Panc1 (cell line): ENCODE measurements around the gene CLCN2. TPM values are rescaled to one million over a fixed set of nuclear protein-coding genes. Genes with fewer than 3 reads are reported as not detected.

Experiments
- ATAC-seq: fragments of 200-7000 bp; cut with Tn5 transposase; 2 replicates; pipeline ENCODE4 v1.9.1; 2020; ENCODE audit warnings: mild to moderate bottlenecking, moderate library complexity
- BruUV-seq: library from RNA; stranded (reverse); fragments of 400-500 nt; replicated peaks from 2 replicates; lab custom pipeline; 2021; lab: Mats Ljungman, UMichigan
- CTCF ChIA-PET: fragments of 300-600 bp; sonication (Branson Sonifier 250); formaldehyde crosslinking; loops from one replicate; lab custom pipeline; 2022; ENCODE audit warnings: antibody characterized with exemption; lab: Charles Lee
- POLR2A ChIA-PET: fragments of 300-600 bp; sonication (Branson Sonifier 250); formaldehyde crosslinking; loops from one replicate; lab custom pipeline; 2022; ENCODE audit warnings: antibody characterized with exemption; lab: Charles Lee
- DNase-seq: peaks from one replicate; pipeline ENCODE4 v3.0.0-alpha.2; 2010; ENCODE audit warnings: low read depth, low spot score
- H3K27ac ChIP-seq: 2 replicates; pipeline ENCODE4 v1.5.1; 2011; ENCODE audit warnings: mild to moderate bottlenecking, low read length, inconsistent platforms
- H3K27me3 ChIP-seq: fragments of 200-500 bp; sonication (Bioruptor generic); 2 replicates; pipeline ENCODE4 v1.6.0; 2014; ENCODE audit warnings: low read length, inconsistent platforms; ENCODE audit not compliant: control insufficient read depth, insufficient read depth
- H3K36me3 ChIP-seq: fragments of 200-500 bp; sonication (Bioruptor generic); 2 replicates; pipeline ENCODE4 v1.5.1; 2014; ENCODE audit warnings: inconsistent platforms, mild to moderate bottlenecking, low read length, moderate library complexity; ENCODE audit not compliant: control insufficient read depth, insufficient read depth
- H3K4me1 ChIP-seq: 2 replicates; pipeline ENCODE4 v1.5.1; 2011; ENCODE audit warnings: inconsistent platforms, mild to moderate bottlenecking, low read length, moderate library complexity; ENCODE audit not compliant: control insufficient read depth, insufficient read depth
- H3K4me3 ChIP-seq, 2 experiments: 2 replicates each; pipeline ENCODE4 v1.5.1; 2011 to 2012; ENCODE audit warnings: low read depth in 2 of 2, low read length in 2 of 2, mild to moderate bottlenecking in 2 of 2, inconsistent platforms in 1 of 2, moderate library complexity in 1 of 2
- H3K9me3 ChIP-seq: fragments of 200-500 bp; sonication (Bioruptor generic); 2 replicates; pipeline ENCODE4 v1.5.1; 2014; ENCODE audit warnings: low read depth, mild to moderate bottlenecking, inconsistent platforms, low read length, moderate library complexity; ENCODE audit not compliant: control insufficient read depth, insufficient read depth
- POLR2AphosphoS5 ChIP-seq: IDR thresholded peaks from 2 replicates; pipeline ENCODE4 v1.6.1; 2012; ENCODE audit warnings: mild to moderate bottlenecking, low read depth, low read length, moderate library complexity
- SIN3A ChIP-seq: IDR thresholded peaks from 2 replicates; pipeline ENCODE4 v1.6.1; 2012; ENCODE audit warnings: low read depth, mild to moderate bottlenecking, low read length, moderate library complexity, borderline replicate concordance; ENCODE audit not compliant: insufficient read depth
- TCF7L2 ChIP-seq: IDR thresholded peaks from 2 replicates; pipeline ENCODE4 v1.6.1; 2011; ENCODE audit warnings: mild to moderate bottlenecking, low read depth, low read length, inconsistent platforms
- in situ Hi-C: cut with HindIII; loops from 2 replicates; pipeline ENCODE4 v1.10.0; 2016; ENCODE audit warnings: low sequenced_read_pairs, low pct_unique_long_range_greater_than_20kb
- intact Hi-C: fragments of 100-400 bp; cut with micrococcal nuclease; formaldehyde crosslinking; loops from one replicate; pipeline ENCODE4 v1.10.0; 2022; ENCODE audit not compliant: unreplicated experiment
- total RNA-seq: library from RNA; stranded (reverse); gene quantifications from one replicate; pipeline ENCODE4 v1.2.1, GENCODE V29; 2021; ENCODE audit not compliant: unreplicated experiment
- TF ChIP-seq, protein P1 (sequence below), 2 experiments: IDR thresholded peaks; 2 replicates each; pipeline ENCODE4 v1.6.1; 2011 to 2012; ENCODE audit warnings: low read depth in 2 of 2, control low read depth in 1 of 2, low read length in 1 of 2, mild to moderate bottlenecking in 1 of 2, moderate library complexity in 1 of 2; ENCODE audit not compliant: insufficient read depth in 1 of 2
- TF ChIP-seq, protein P2 (sequence below): fragments of 450-650 bp; IDR thresholded peaks from 2 replicates; pipeline ENCODE4 v1.5.1; 2017; ENCODE audit warnings: mild to moderate bottlenecking

The CLCN2 gene
- total RNA-seq, 1 experiment from 2014 or later, result 22.5 TPM

DNA sequence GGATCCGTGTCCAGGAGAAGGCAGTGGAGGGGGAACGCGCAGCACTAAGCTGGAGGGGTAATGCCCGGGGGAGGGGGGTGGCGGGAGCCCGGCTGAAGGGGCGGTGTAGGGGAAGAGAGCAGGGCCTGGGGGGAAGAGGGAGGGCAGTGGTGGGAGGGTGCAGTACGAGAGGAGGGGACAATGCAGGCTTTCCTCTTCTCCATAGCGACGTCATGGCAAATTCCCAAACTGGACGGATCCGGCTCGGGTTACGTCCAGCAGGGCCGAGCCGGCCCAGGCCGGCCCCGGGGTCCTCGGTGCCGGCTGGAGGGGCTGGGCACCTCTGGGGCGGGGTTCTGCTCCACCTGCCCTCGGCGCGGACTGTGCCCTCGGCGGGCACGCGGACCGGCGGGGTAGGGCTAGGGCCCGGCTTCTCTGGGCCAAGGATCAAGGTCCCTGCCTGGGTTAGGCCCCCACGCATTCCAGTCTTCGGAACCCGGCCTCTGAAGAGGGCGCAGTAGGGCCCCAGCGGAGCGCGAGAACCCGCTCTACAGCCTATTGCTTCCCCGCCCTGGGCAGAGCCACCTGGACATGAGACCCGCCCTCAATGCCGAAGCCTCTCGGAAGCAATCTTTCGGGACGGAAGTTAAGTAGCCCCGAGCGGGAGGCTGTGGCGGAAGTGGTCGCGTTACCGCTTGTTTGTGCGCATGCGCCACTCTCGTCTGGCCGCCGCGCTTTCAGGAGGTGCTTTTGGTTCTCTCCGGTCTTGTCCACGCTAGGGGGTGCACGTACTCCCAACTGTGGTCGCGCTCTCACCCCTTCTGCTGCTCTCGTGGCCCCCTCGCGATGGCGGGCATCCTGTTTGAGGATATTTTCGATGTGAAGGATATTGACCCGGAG lies 1.5 kb upstream of the CLCN2 start:
- in situ Hi-C loops, result no loop called here
- ChIA-PET CTCF (interaction anchor here (0.6 to 1.4 kb wide), 4 partner anchors 9 to 18 kb away, joined by 3 to 4 read pairs (median 4); no protein-coding TSS in a partner anchor), POLR2A (interaction anchor here (0.6 to 0.7 kb wide), 2 partner anchors 90 to 197 kb away, joined by 4 to 10 read pairs; no protein-coding TSS in a partner anchor)
- BruUV-seq, result no TSS peak
- Histone ChIP-seq H3K36me3 (peaks cover 10% of the 10 kb centered on the region), H3K4me1 (peaks cover 13% of the 10 kb centered on the region), H3K4me3 (peak overlapping the region; percentile 86 to 98), H3K27me3 (no peaks in the 10 kb centered on the region), H3K9me3 (no peaks in the 10 kb centered on the region), H3K27ac (peak overlapping the region; percentile 91)
- ATAC-seq, result peak; percentile 85
- peak; percentile 90 for DNase-seq
- TF ChIP-seq TCF7L2 (peak; percentile 57; the same call in 1 of the 2 replicates), POLR2AphosphoS5 (peak; percentile 99), SIN3A (peak; percentile 91; the same call in 1 of the 2 replicates)
- TF ChIP-seq, protein P1, sequence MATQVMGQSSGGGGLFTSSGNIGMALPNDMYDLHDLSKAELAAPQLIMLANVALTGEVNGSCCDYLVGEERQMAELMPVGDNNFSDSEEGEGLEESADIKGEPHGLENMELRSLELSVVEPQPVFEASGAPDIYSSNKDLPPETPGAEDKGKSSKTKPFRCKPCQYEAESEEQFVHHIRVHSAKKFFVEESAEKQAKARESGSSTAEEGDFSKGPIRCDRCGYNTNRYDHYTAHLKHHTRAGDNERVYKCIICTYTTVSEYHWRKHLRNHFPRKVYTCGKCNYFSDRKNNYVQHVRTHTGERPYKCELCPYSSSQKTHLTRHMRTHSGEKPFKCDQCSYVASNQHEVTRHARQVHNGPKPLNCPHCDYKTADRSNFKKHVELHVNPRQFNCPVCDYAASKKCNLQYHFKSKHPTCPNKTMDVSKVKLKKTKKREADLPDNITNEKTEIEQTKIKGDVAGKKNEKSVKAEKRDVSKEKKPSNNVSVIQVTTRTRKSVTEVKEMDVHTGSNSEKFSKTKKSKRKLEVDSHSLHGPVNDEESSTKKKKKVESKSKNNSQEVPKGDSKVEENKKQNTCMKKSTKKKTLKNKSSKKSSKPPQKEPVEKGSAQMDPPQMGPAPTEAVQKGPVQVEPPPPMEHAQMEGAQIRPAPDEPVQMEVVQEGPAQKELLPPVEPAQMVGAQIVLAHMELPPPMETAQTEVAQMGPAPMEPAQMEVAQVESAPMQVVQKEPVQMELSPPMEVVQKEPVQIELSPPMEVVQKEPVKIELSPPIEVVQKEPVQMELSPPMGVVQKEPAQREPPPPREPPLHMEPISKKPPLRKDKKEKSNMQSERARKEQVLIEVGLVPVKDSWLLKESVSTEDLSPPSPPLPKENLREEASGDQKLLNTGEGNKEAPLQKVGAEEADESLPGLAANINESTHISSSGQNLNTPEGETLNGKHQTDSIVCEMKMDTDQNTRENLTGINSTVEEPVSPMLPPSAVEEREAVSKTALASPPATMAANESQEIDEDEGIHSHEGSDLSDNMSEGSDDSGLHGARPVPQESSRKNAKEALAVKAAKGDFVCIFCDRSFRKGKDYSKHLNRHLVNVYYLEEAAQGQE (IDR thresholded peaks at IDR 0.05; ENCODE audit: insufficient read depth in 1 of 2, low read depth in 2 of 2, low read length in 1 of 2), result no peak
- TF ChIP-seq, protein P2, sequence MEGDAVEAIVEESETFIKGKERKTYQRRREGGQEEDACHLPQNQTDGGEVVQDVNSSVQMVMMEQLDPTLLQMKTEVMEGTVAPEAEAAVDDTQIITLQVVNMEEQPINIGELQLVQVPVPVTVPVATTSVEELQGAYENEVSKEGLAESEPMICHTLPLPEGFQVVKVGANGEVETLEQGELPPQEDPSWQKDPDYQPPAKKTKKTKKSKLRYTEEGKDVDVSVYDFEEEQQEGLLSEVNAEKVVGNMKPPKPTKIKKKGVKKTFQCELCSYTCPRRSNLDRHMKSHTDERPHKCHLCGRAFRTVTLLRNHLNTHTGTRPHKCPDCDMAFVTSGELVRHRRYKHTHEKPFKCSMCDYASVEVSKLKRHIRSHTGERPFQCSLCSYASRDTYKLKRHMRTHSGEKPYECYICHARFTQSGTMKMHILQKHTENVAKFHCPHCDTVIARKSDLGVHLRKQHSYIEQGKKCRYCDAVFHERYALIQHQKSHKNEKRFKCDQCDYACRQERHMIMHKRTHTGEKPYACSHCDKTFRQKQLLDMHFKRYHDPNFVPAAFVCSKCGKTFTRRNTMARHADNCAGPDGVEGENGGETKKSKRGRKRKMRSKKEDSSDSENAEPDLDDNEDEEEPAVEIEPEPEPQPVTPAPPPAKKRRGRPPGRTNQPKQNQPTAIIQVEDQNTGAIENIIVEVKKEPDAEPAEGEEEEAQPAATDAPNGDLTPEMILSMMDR, result peak; percentile 87
- intact Hi-C loops, result no loop called here

GRCh38 chr3:184361932-184362667 lies 695 bp upstream of the CLCN2 start:
- peak; percentile 61 for DNase-seq
- ChIA-PET CTCF (interaction anchor here (1.0 to 1.4 kb wide), 3 partner anchors 9 to 16 kb away, joined by 3 to 4 read pairs (median 3); no protein-coding TSS in a partner anchor), POLR2A (interaction anchor here (0.6 to 0.7 kb wide), 2 partner anchors 91 to 198 kb away, joined by 4 to 10 read pairs; no protein-coding TSS in a partner anchor)
- Histone ChIP-seq H3K9me3 (no peaks in the 10 kb centered on the region), H3K36me3 (peaks cover 8% of the 10 kb centered on the region), H3K4me3 (peak overlapping the region; percentile 86 to 98), H3K27ac (peak overlapping the region; percentile 91), H3K27me3 (no peaks in the 10 kb centered on the region), H3K4me1 (peaks cover 13% of the 10 kb centered on the region)
- intact Hi-C loops (no loop called here), in situ Hi-C loops (no loop called here)
- BruUV-seq, result TSS peak; percentile 75
- TF ChIP-seq, protein P1 (IDR thresholded peaks at IDR 0.05; ENCODE audit: insufficient read depth in 1 of 2, low read depth in 2 of 2, low read length in 1 of 2), result no peak
- peak; percentile 24; the same call in 1 of the 2 replicates for TF ChIP-seq POLR2AphosphoS5
- ATAC-seq, result peak; percentile 57
